Stimulated activated CD8-positive, alpha-beta memory T cell treated with anti-CD3 and anti-CD28 coated beads, Interleukin-4, amount 100 ng/mL, for 4 hours (primary cell): ENCODE data around the gene ZNF621.

Experiments used
- DNase-seq, 2 donors: peaks; one replicate each; pipeline ENCODE4 v3.0.0-alpha.2; 2020; ENCODE audit warnings: low read depth in 2 of 2, low spot score in 1 of 2

Gene ZNF621

GRCh38 chr3:40524568-40525285 is at the start of gene ZNF621:
ZNF621 (plus strand) TSS chr3:40524960; CDS start chr3:40525841, 881 bp downstream.
- DNase-seq: peak; percentile 59 to 71

- DNase-seq: peak in 1 of 2 donors; percentile 29
Measured at GRCh38 chr3:40476478-40477470, 48.0 kb upstream of the ZNF621 start, which contains the start of gene ZNF619. ZNF619 (plus strand) TSS chr3:40477122; CDS start chr3:40477980, 858 bp downstream.

- no peak for DNase-seq
Measured at GRCh38 chr3:40477666-40478065, 47.1 kb upstream of the ZNF621 start.

- no peak for DNase-seq
Measured at GRCh38 chr3:40487172-40487571, 37.6 kb upstream of the ZNF621 start.

GRCh38 chr3:40490916-40491315 is 33.8 kb upstream of the ZNF621 start:
- no peak for DNase-seq

DNA sequence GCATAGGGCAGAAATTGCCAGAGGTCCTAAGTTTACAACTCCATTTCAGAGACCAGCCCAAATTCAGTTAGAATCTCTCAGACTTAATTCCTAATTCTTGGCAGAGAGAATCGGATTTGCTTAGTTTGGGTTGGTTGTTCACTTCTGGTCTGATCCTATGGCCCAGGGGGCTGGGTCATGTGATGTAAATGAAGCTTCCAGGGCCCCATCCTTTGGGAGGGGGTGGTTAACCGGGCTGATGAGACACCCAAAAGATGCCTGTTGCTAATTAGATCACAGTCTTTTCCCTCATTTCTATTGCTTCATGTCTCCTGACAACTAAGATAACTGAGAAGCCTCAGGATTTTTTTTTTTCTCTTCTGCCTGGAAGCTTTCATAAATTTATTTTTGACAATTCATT is 30.1 kb upstream of the ZNF621 start:
- DNase-seq: no peak

GRCh38 chr3:40497288-40497687 is 27.5 kb upstream of the ZNF621 start:
- DNase-seq: no peak

DNA sequence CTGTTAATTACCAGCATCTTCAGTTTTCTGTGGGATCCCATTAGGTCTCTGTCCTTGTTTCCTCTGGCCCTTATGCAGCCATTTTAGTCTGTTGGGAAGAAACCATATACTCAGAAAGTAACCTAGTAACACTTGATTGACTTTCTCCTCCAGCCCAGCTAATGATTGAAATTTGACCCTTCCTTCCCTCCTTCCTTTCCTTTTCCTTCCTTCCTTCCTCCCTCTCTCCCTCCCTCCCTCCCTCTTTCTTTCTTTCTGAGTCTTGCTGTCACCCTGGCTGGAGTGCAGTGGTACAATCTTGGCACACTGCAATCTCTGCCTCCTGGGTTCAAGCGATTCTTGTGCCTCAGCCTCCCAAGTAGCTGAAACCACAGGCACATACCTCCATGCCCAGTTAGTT is 24.8 kb upstream of the ZNF621 start:
- no peak for DNase-seq

DNA sequence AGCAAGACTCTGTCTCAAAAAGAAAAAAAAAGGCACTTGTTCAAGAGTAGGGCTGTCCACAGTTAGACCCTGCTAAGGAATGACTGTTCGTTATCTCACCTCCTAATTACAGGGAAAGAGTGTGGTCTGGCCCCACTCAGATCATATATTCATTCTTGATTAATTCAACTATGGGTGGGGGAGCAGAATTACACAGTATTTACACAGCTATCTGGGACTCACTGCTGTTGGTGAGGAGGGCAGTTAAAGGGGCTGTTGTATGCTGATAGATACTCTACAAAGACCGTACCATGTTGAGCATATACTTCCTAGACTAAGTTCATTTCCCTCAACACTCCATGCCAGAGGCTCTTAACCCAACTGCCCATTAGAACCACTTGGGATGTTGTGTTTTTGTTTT is 22.7 kb upstream of the ZNF621 start:
- DNase-seq: no peak

DNA sequence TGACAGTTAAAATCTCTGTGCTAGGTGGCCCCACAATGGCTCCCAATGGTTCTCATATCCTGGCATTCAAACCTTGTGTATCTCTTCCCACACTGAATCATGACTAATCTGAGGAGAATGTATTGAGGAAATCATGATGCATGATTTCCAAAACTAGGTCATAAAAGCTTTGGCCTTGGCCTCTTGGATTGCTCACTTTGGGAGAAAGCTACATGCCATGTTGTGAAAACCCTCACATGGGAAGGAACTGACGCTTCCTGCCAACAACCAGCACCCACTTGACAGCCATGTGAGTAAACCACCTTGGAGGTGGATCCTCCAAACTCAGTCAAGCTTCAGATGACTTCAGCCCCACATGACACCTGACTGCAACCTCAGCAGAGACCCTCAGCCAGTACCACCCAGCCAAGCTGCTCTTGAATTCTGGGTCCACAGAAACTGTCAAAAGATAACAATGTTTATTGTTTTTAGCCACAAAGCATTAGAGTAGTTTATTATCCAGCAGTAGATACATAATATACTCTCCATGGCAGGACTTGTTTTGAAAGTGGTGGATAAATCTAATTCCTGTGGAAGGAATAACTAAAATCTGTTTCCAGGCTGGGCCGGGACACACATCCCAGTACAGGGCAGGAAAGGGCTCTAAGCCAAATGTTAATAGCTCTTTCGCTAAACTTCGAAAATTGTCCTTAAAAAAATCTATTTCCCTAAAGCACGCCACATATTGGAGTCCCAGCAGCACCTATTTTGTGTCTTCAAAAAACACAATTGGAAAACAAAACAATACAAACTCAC is 19.9 kb upstream of the ZNF621 start:
- DNase-seq: no peak

DNA sequence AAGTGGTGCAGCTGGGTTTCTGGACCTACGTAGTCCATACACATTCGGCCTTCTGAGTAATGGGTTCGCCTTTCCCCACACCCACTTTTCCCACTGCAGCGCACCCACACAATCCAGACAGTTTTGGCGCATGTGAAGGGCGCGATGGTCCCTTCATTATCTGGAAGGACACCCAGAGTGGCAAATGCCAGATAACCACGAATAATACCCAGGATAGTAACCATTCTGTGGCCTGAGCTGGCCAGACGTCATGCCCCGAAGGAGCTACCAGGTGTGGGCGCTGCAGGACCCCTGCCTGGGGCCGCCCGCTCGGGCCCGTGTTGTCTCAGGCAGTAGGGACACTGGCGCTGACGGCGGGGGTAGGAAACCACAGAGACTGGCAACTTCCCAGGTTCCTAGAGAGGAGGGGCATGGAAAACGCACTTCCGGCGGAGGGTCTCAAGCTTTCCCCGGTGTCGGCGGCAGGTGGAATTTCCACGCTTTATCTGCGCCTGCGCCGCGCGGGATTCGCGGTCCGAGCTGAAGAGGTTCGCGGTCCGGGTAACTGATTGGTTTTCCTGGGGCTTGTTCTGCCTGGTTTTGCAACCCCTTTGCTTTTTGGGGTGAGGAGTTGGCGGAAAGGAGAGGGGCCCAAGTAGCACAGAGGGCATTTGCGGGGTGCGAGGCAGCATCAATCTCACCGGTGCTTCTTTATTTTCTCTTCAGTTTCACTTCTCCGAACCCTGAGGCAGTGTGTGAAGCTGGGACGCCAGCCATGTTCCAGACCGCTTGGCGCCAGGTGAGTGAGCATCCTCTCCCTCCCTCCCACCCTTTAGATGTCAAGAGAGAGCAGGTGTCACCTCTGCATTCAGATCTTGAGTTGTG is 18.9 kb upstream of the ZNF621 start, which contains the start of gene ZNF620:
ZNF620 (plus strand) TSS at position 441 of the 864 bp plus-strand sequence; CDS start at position 755, 314 bp downstream.
- peak in 1 of 2 donors; percentile 45 for DNase-seq

- DNase-seq: no peak
Measured at GRCh38 chr3:40511031-40511718, 13.6 kb upstream of the ZNF621 start.

GRCh38 chr3:40516201-40516600 is 8.6 kb upstream of the ZNF621 start:
- no peak for DNase-seq

DNA sequence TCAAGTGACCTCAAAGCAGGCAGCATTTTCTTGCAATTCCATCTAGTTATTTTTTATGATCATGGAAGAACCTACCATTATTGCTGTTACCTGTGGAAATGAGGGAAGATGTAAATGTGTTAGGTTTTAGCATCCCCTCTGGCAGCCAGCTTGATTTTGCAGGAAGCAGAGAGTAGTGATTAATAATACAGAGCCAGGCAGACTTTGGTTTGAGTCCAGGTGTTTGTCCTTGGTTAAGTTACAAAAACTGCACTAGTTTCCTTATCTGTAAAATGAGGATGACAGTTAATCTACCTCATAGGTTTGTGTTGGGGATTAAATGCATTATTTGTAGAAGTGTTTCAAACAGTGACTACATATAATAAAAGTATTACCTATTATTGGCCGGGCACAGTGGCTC is 6.7 kb upstream of the ZNF621 start:
- no peak for DNase-seq

GRCh38 chr3:40518848-40519247 is 5.9 kb upstream of the ZNF621 start:
- DNase-seq: no peak

- no peak for DNase-seq
Measured at GRCh38 chr3:40521254-40521653, 3.5 kb upstream of the ZNF621 start.

GRCh38 chr3:40523781-40524180 is 979 bp upstream of the ZNF621 start:
- no peak for DNase-seq

GRCh38 chr3:40524222-40524567 is 565 bp upstream of the ZNF621 start:
- DNase-seq: no peak

- no peak for DNase-seq
Measured at GRCh38 chr3:40528426-40528825, 3.7 kb downstream of the ZNF621 start.

- DNase-seq: no peak
Measured at GRCh38 chr3:40532252-40532651, 7.5 kb downstream of the ZNF621 start.
